HG03521 (cell line): ENCODE data around the gene HOXD10.

Experiments used
- ATAC-seq: cut with Tn5 transposase; IDR thresholded peaks from one replicate; pipeline ENCODE4 v1.9.1; 2021; ENCODE audit warnings: mild to moderate bottlenecking, moderate library complexity; ENCODE audit not compliant: unreplicated experiment

The HOXD10 gene

DNA sequence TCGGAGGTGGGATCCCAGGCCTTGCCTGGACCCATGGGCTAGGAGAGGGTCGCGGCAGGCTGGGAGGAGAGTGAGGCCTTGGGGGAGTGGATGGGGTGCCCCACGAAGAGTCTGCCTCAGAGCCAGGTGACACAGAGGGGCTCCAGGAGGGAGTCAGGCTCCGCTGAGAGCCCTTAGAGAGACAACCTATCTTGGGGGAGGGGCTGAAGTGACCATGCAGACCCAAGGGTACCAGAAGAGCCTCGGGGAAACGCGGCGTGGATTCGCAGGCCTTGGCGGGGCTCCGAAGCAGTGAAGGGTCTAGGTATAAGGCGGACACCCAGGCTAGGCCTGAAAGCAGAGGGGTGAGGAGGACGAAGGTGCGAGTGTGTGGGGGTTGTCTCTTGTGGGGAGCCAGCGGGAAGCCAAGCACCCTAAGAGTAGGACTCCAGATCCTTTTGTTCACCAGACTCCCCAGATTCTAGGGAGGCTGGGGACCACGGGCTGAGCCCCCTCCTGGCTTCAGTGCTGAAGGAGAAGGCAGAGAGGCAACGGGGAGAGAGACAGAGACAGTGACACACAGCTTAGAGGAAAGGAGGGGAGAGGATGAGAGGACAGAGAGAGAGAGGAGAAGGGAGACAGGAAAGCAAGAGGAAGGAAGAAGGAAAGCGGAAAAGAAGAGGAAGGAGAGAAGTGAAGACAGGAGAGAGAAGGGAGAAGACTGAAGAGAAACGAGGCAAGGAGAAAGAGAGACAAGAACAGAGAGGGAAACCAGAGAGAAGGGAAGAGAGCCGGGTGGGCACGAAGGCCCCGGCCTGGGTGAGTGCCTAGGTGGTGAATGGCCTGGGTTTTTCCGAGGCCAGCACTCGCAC lies 10.6 kb upstream of the HOXD10 start:
- ATAC-seq: no peak

DNA sequence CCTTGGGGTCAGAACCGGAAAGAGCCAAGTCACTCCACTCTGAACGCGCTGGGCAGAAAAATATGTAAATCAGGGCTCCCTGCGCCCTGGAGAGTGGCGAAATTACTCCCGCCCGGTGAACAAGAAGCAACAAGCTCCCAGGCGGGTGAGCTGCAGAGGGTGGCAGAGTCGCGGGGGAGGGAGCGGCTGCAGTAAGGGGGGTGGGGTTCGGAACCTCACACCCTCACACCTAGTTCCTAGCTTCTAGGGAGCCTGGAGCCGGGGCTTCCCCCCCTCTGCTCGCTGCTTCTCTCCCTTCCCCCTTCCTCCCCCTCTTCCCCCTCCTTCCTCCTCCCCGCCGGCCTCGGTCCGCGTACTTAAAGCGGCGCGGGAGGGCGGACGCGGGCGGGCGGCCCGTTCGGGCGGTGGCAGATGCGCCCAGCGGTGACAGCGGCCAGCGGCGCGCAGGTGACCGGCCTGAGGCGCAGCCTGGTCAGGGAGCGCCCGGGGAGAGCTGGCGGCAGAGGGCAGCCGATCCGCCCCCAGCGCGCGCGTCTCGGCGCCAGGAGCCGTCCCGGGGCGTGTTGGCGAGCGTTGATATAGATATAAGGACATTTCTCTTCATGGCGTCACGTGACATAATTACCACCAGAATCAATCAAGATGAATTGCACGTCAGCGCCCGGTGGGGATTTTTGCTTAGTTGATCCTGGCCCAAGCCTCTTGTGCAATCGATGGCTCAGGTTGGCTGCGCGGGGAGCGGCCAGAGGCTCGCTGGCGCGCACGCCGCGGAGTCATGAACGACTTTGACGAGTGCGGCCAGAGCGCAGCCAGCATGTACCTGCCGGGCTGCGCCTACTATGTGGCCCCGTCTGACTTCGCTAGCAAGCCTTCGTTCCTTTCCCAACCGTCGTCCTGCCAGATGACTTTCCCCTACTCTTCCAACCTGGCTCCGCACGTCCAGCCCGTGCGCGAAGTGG lies 9.7 kb upstream of the HOXD10 start, which contains the start of gene HOXD11:
Gene HOXD11, plus strand, starts transcription at position 700 of the 959 bp plus-strand sequence. Its CDS starts 76 bp downstream, at position 776.
- ATAC-seq: no peak

DNA sequence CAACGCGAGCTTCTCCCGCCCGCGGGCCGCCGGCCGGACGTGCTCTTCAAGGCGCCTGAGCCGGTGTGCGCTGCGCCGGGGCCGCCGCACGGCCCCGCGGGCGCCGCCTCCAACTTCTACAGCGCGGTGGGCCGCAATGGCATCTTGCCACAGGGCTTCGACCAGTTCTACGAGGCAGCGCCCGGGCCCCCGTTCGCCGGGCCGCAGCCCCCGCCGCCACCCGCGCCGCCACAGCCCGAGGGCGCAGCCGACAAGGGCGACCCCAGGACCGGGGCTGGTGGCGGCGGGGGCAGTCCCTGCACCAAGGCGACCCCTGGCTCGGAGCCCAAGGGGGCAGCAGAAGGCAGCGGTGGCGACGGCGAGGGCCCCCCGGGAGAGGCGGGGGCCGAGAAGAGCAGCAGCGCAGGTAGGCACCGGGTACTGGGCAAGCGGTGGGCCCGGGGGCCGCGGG lies 8.8 kb upstream of the HOXD10 start:
- ATAC-seq: no peak

- ATAC-seq: no peak
Measured at GRCh38 chr2:176109192-176109901, 7.2 kb upstream of the HOXD10 start.

- no peak for ATAC-seq
Measured at GRCh38 chr2:176109946-176110345, 6.6 kb upstream of the HOXD10 start.

- ATAC-seq: no peak
Measured at GRCh38 chr2:176110415-176111308, 5.9 kb upstream of the HOXD10 start.

- no peak for ATAC-seq
Measured at GRCh38 chr2:176111309-176111663, 5.3 kb upstream of the HOXD10 start.

DNA sequence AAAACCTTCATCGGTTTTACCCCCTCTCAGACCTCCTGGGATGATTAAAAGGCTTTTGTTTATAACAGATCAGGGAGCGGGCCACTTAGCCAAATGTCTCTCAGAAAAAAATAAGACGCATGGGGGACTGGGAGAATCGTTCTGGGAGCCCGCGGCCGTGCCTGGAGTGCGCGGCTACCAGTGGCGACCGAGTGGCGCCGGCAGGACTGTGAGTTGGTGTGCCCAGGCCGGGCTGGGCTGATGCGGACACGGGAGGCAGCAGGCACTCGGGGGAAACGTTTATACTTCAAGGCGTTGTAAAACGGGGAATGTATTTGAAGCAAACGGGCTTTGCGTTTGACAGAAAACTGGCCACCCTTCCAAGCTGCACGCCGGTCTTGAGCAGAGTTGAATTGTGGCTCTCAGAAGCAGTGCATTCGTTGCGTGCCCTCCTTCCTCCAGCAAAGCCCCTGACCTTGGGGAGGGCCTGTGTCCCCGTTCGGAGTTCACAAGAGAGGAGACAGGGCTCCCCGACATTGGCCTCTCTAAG lies 4.7 kb upstream of the HOXD10 start:
- ATAC-seq: no peak

GRCh38 chr2:176112375-176113302 lies 3.9 kb upstream of the HOXD10 start:
- no peak for ATAC-seq

DNA sequence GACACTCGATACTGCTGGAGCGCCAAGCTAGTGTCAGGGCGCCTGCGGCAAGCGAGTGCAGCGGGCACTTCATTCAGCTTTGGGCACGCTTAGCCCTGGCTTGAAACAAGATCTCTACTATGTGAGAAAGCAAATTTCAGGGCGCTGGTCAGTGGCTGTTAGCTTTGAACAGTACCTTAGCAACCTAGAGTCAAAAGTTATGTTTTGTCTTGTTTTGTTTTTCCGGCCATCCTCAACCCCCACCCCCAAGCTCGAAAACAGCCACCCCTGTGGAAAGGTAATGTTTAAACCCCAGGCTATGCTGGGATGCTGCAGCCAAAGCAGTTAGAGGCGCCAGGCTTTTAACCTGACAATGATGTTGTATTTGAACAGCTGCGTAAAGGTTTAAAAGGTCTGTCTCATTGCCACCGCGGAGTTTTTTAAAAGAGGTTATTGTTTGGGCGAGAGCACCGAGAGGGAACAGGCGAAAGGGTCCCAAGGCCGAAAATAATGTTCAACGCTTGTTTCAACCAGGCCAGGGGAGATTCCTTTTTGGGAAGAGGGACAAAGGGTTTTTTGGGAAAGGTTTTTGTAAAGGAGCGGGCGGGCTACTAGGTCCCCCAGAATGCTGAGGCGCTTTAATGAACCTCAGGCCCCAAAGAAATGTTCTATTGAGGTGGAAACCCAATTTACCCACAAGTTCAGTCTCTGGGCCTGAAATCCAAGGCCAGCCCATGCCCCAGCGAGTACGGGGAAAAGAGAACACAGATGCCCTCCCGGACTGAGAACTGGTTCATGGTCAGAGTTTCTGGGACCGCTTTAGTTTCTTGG lies 2.3 kb upstream of the HOXD10 start:
- no peak for ATAC-seq

GRCh38 chr2:176114930-176115625 lies 1.5 kb upstream of the HOXD10 start:
- no peak for ATAC-seq

DNA sequence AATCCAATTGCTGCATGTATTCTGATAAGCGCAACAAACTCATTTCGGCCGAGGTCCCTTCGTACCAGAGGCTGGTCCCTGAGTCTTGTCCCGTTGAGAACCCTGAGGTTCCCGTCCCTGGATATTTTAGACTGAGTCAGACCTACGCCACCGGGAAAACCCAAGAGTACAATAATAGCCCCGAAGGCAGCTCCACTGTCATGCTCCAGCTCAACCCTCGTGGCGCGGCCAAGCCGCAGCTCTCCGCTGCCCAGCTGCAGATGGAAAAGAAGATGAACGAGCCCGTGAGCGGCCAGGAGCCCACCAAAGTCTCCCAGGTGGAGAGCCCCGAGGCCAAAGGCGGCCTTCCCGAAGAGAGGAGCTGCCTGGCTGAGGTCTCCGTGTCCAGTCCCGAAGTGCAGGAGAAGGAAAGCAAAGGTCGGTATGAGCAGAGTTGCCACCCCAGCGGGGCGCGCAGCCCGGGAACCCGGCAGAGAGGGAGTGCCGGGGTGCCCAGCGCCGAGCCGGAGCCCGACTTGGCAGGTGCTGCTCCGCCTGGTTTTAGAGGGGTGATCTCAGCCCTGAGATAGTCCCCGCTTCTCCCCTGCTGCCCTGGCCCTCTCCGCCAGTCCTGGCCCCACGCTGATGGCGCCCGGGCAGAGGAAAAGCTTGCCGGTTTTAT lies 714 bp downstream of the HOXD10 start:
- no peak for ATAC-seq

DNA sequence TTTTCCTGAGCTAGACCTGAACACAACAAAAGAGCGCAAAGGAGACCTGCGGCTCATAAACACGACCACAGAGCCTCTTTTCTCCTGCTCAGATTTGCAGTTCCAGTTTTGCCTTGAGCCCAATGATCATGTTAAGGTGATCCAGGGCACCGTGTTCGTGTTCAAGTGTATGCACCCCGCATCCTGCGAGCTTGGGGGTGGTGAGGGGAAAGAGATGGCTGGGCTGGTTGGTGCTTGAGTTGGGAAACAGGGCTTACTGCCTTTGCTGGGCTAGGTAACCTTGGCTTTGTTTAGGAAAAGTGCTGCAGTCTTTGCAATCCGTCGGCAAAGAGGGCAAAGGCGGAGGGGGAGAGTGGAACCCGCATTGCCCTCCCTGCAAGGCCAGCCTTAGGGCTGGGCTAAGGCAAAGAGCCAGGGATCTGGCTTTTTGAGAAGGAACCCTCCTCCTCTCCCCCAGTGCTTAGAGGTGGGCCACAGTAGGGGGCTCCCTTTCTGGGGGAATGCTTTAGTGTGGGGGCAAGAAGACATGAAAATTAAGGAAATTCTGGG lies 1.3 kb downstream of the HOXD10 start:
- no peak for ATAC-seq

DNA sequence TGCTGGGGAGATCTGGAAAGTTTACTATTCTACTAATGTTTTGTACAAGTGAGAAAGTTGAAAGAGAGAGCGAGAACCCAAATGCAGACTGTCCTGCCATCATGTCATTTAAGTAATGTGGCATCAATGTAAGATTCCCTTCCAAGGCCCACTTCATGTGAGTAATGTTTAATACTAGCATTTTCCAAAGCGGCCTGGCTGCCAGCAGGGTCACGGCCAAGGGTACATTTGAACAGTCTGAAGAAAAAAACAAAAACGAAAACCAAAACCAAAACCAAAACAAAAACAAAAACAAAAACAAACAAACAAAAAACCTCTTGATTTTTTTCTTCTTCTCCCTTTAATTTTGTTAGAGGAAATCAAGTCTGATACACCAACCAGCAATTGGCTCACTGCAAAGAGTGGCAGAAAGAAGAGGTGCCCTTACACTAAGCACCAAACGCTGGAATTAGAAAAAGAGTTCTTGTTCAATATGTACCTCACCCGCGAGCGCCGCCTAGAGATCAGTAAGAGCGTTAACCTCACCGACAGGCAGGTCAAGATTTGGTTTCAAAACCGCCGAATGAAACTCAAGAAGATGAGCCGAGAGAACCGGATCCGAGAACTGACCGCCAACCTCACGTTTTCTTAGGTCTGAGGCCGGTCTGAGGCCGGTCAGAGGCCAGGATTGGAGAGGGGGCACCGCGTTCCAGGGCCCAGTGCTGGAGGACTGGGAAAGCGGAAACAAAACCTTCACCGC lies 2.2 kb downstream of the HOXD10 start:
- ATAC-seq: no peak

DNA sequence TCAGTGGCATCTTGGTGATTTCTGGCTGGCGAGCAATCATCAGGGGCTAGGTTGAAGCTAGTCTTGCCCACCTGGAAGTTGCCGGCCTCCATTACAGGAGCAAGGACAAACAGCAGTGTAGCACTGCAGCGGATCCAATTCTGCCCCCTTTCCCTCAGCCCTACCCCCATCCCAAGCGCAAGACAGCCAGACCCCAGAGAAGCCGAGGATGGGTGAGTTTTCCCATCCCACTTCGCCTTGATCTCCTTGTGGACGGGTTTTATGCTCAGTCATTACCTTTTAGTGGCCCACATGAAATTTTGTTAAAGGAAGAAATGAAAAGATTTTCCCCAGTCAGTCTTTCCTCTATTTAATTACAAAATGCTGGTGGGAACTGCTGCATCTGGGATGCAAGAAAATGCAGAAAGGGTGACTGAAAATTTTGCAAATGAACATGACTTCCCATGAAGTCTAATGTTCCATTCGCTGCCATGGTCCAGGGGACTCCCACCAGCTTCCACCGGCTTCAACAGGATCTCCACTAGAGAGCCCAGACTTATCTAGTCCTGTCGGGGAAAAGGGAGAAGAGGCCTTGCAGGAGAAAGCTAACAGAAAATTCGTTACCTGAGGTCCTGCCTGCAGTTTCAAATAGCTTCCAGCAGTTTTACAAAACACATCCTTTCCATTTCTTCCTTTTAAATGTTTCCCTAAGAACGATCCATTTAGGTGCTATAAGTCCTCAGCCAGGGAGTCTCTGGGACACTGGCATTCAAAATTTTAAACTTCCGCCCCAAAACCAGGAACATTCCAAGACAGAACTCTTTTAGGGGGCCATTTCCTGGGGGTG lies 4.0 kb downstream of the HOXD10 start:
- ATAC-seq: no peak
